ENCODE data around the gene FGF2. TPM values are rescaled to one million over a fixed set of nuclear protein-coding genes. Genes with fewer than 3 reads are reported as not detected.

Gene FGF2
- polyA plus RNA-seq, 1 donor = 3.0 TPM

GRCh38 chr4:122826079-122826527, 528 bp upstream of the FGF2 start:
- peaks cover 55% of the 10 kb centered on the region for H3K27me3 ChIP-seq (ENCODE audit: control insufficient read depth, insufficient read depth, low read length)
- no peak for DNase-seq
- H3K4me1 ChIP-seq (ENCODE audit: control insufficient read depth, insufficient read depth, low read length) = no peaks in the 10 kb centered on the region
- H3K4me3 ChIP-seq (ENCODE audit: low read length) = peak overlapping the region; percentile 28
- no peaks in the 10 kb centered on the region for H3K36me3 ChIP-seq (ENCODE audit: control insufficient read depth, insufficient read depth, low read length)
- peak overlapping the region; percentile 14 for H3K27ac ChIP-seq (ENCODE audit: low read length)
- peaks cover 2% of the 10 kb centered on the region for H3K9me3 ChIP-seq (ENCODE audit: control insufficient read depth, low read depth, low read length)
- no CpG with 5 or more reads among the region's 18 CpGs for WGBS (ENCODE audit: insufficient coverage, low lambda C conversion rate)

- Histone ChIP-seq H3K9me3 (ENCODE audit: control insufficient read depth, low read depth, low read length) (peaks cover 2% of the 10 kb centered on the region), H3K36me3 (ENCODE audit: control insufficient read depth, insufficient read depth, low read length) (no peaks in the 10 kb centered on the region), H3K4me3 (ENCODE audit: low read length) (peak overlapping the region; percentile 58), H3K4me1 (ENCODE audit: control insufficient read depth, insufficient read depth, low read length) (no peaks in the 10 kb centered on the region), H3K27me3 (ENCODE audit: control insufficient read depth, insufficient read depth, low read length) (peaks cover 55% of the 10 kb centered on the region), H3K27ac (ENCODE audit: low read length) (peak overlapping the region; percentile 10)
- peak; percentile 14 to 41 for DNase-seq
- no CpG with 5 or more reads among the region's 57 CpGs for WGBS (ENCODE audit: insufficient coverage, low lambda C conversion rate)
Measured at GRCh38 chr4:122827258-122827878, 737 bp downstream of the FGF2 start.

GRCh38 chr4:122827879-122828601, 1.4 kb downstream of the FGF2 start:
- H3K9me3 ChIP-seq (ENCODE audit: control insufficient read depth, low read depth, low read length) = peaks cover 2% of the 10 kb centered on the region
- peak overlapping the region; percentile 58 for H3K4me3 ChIP-seq (ENCODE audit: low read length)
- 60% methylated on average over 1 of the region's 10 CpGs for WGBS (ENCODE audit: insufficient coverage, low lambda C conversion rate)
- H3K27ac ChIP-seq (ENCODE audit: low read length) = no peak overlapping the region
- no peaks in the 10 kb centered on the region for H3K4me1 ChIP-seq (ENCODE audit: control insufficient read depth, insufficient read depth, low read length)
- peak; percentile 34 to 63 for DNase-seq
- H3K27me3 ChIP-seq (ENCODE audit: control insufficient read depth, insufficient read depth, low read length) = peaks cover 58% of the 10 kb centered on the region
- H3K36me3 ChIP-seq (ENCODE audit: control insufficient read depth, insufficient read depth, low read length) = no peaks in the 10 kb centered on the region

GRCh38 chr4:122830426-122831095, 3.9 kb downstream of the FGF2 start:
- Histone ChIP-seq H3K27ac (ENCODE audit: low read length) (no peak overlapping the region), H3K36me3 (ENCODE audit: control insufficient read depth, insufficient read depth, low read length) (no peaks in the 10 kb centered on the region), H3K4me1 (ENCODE audit: control insufficient read depth, insufficient read depth, low read length) (no peaks in the 10 kb centered on the region), H3K27me3 (ENCODE audit: control insufficient read depth, insufficient read depth, low read length) (peaks cover 58% of the 10 kb centered on the region), H3K9me3 (ENCODE audit: control insufficient read depth, low read depth, low read length) (peaks cover 2% of the 10 kb centered on the region), H3K4me3 (ENCODE audit: low read length) (no peak overlapping the region)
- DNase-seq = peak in 1 of 2 donors; percentile 14
- 50% methylated on average over 1 of the region's 5 CpGs for WGBS (ENCODE audit: insufficient coverage, low lambda C conversion rate)

GRCh38 chr4:122831515-122832196, 5.0 kb downstream of the FGF2 start:
- no peak for DNase-seq
- Histone ChIP-seq H3K27me3 (ENCODE audit: control insufficient read depth, insufficient read depth, low read length) (peaks cover 49% of the 10 kb centered on the region), H3K9me3 (ENCODE audit: control insufficient read depth, low read depth, low read length) (peaks cover under 1% of the 10 kb centered on the region), H3K27ac (ENCODE audit: low read length) (no peak overlapping the region), H3K36me3 (ENCODE audit: control insufficient read depth, insufficient read depth, low read length) (no peaks in the 10 kb centered on the region), H3K4me3 (ENCODE audit: low read length) (no peak overlapping the region), H3K4me1 (ENCODE audit: control insufficient read depth, insufficient read depth, low read length) (no peaks in the 10 kb centered on the region)
- WGBS (ENCODE audit: insufficient coverage, low lambda C conversion rate) = 100% methylated on average over 1 of the region's 6 CpGs

- Histone ChIP-seq H3K27ac (ENCODE audit: low read length) (no peak overlapping the region), H3K4me1 (ENCODE audit: control insufficient read depth, insufficient read depth, low read length) (no peaks in the 10 kb centered on the region), H3K9me3 (ENCODE audit: control insufficient read depth, low read depth, low read length) (no peaks in the 10 kb centered on the region), H3K36me3 (ENCODE audit: control insufficient read depth, insufficient read depth, low read length) (no peaks in the 10 kb centered on the region), H3K27me3 (ENCODE audit: control insufficient read depth, insufficient read depth, low read length) (peaks cover 41% of the 10 kb centered on the region), H3K4me3 (ENCODE audit: low read length) (no peak overlapping the region)
- no CpG with 5 or more reads among the region's 1 CpG for WGBS (ENCODE audit: insufficient coverage, low lambda C conversion rate)
- no peak for DNase-seq
Measured at GRCh38 chr4:122832732-122833131, 6.1 kb downstream of the FGF2 start.

- H3K27me3 ChIP-seq (ENCODE audit: control insufficient read depth, insufficient read depth, low read length) = peaks cover 28% of the 10 kb centered on the region
- H3K4me3 ChIP-seq (ENCODE audit: low read length) = no peak overlapping the region
- DNase-seq = no peak
- H3K27ac ChIP-seq (ENCODE audit: low read length) = no peak overlapping the region
- H3K36me3 ChIP-seq (ENCODE audit: control insufficient read depth, insufficient read depth, low read length) = no peaks in the 10 kb centered on the region
- WGBS (ENCODE audit: insufficient coverage, low lambda C conversion rate) = no CpG with 5 or more reads among the region's 4 CpGs
- no peaks in the 10 kb centered on the region for H3K9me3 ChIP-seq (ENCODE audit: control insufficient read depth, low read depth, low read length)
- H3K4me1 ChIP-seq (ENCODE audit: control insufficient read depth, insufficient read depth, low read length) = no peaks in the 10 kb centered on the region
Measured at GRCh38 chr4:122833999-122834398, 7.4 kb downstream of the FGF2 start.

- Histone ChIP-seq H3K36me3 (ENCODE audit: control insufficient read depth, insufficient read depth, low read length) (no peaks in the 10 kb centered on the region), H3K4me3 (ENCODE audit: low read length) (no peak overlapping the region), H3K27ac (ENCODE audit: low read length) (no peak overlapping the region), H3K27me3 (ENCODE audit: control insufficient read depth, insufficient read depth, low read length) (peaks cover 9% of the 10 kb centered on the region), H3K4me1 (ENCODE audit: control insufficient read depth, insufficient read depth, low read length) (no peaks in the 10 kb centered on the region), H3K9me3 (ENCODE audit: control insufficient read depth, low read depth, low read length) (no peaks in the 10 kb centered on the region)
- WGBS (ENCODE audit: insufficient coverage, low lambda C conversion rate) = no CpG with 5 or more reads among the region's 2 CpGs
- DNase-seq = no peak
Measured at GRCh38 chr4:122836941-122837340, 10.3 kb downstream of the FGF2 start.

- Histone ChIP-seq H3K4me3 (ENCODE audit: low read length) (no peak overlapping the region), H3K27me3 (ENCODE audit: control insufficient read depth, insufficient read depth, low read length) (peaks cover 6% of the 10 kb centered on the region), H3K9me3 (ENCODE audit: control insufficient read depth, low read depth, low read length) (no peaks in the 10 kb centered on the region), H3K27ac (ENCODE audit: low read length) (no peak overlapping the region), H3K36me3 (ENCODE audit: control insufficient read depth, insufficient read depth, low read length) (no peaks in the 10 kb centered on the region), H3K4me1 (ENCODE audit: control insufficient read depth, insufficient read depth, low read length) (no peaks in the 10 kb centered on the region)
- 83% methylated on average over 1 of the region's 1 CpG for WGBS (ENCODE audit: insufficient coverage, low lambda C conversion rate)
- no peak for DNase-seq
Measured at GRCh38 chr4:122838034-122838433, 11.4 kb downstream of the FGF2 start.

GRCh38 chr4:122842392-122842791, 15.8 kb downstream of the FGF2 start:
- H3K36me3 ChIP-seq (ENCODE audit: control insufficient read depth, insufficient read depth, low read length) = no peaks in the 10 kb centered on the region
- H3K9me3 ChIP-seq (ENCODE audit: control insufficient read depth, low read depth, low read length) = no peaks in the 10 kb centered on the region
- no peak overlapping the region for H3K4me3 ChIP-seq (ENCODE audit: low read length)
- H3K4me1 ChIP-seq (ENCODE audit: control insufficient read depth, insufficient read depth, low read length) = no peaks in the 10 kb centered on the region
- H3K27me3 ChIP-seq (ENCODE audit: control insufficient read depth, insufficient read depth, low read length) = no peaks in the 10 kb centered on the region
- no CpG with 5 or more reads among the region's 1 CpG for WGBS (ENCODE audit: insufficient coverage, low lambda C conversion rate)
- no peak for DNase-seq
- no peak overlapping the region for H3K27ac ChIP-seq (ENCODE audit: low read length)

Data from large intestine (tissue), 3 donors.